Measurements from ENCODE around the gene ADGRL2. TPM values are rescaled to one million over a fixed set of nuclear protein-coding genes. Genes with fewer than 3 reads are reported as not detected.

Gene ADGRL2
- total RNA-seq, 1 donor from 2014 or later, result 70.8 TPM

GRCh38 chr1:81998165-81998564 is 197.4 kb downstream of the ADGRL2 start:
- no peak overlapping the region for H3K27ac Mint-ChIP-seq
- no peaks in the 10 kb centered on the region for H3K27me3 Mint-ChIP-seq
- peaks cover 8% of the 10 kb centered on the region for H3K4me1 Mint-ChIP-seq (ENCODE audit: low read depth)

GRCh38 chr1:81999364-81999763 is 198.6 kb downstream of the ADGRL2 start:
- H3K27ac Mint-ChIP-seq, result no peak overlapping the region
- no peak for DNase-seq (ENCODE audit: low spot score, unreplicated experiment)
- H3K27me3 Mint-ChIP-seq, result no peaks in the 10 kb centered on the region
- peaks cover 8% of the 10 kb centered on the region for H3K4me1 Mint-ChIP-seq (ENCODE audit: low read depth)
- no peak for TF ChIP-seq CTCF (IDR thresholded peaks at IDR 0.05; ENCODE audit: unreplicated experiment)
- peaks cover 1% of the 10 kb centered on the region for H3K36me3 Mint-ChIP-seq (ENCODE audit: insufficient read depth)
- H3K4me3 Mint-ChIP-seq (ENCODE audit: low read depth), result no peak overlapping the region
- H3K9me3 Mint-ChIP-seq (ENCODE audit: low read depth), result no peaks in the 10 kb centered on the region

More at GRCh38 chr1:81998165-81998564, 197.4 kb downstream of the ADGRL2 start:
- Mint-ChIP-seq H3K9me3 (ENCODE audit: low read depth) (no peaks in the 10 kb centered on the region), H3K4me3 (ENCODE audit: low read depth) (no peak overlapping the region), H3K36me3 (ENCODE audit: insufficient read depth) (peaks cover 1% of the 10 kb centered on the region)
- TF ChIP-seq CTCF (IDR thresholded peaks at IDR 0.05; ENCODE audit: unreplicated experiment), result no peak
- no peak for DNase-seq (ENCODE audit: low spot score, unreplicated experiment)

- H3K27me3 Mint-ChIP-seq, result no peaks in the 10 kb centered on the region
- H3K27ac Mint-ChIP-seq, result no peak overlapping the region
- peaks cover 8% of the 10 kb centered on the region for H3K4me1 Mint-ChIP-seq (ENCODE audit: low read depth)
- no peak for TF ChIP-seq CTCF (IDR thresholded peaks at IDR 0.05; ENCODE audit: unreplicated experiment)
- H3K36me3 Mint-ChIP-seq (ENCODE audit: insufficient read depth), result no peaks in the 10 kb centered on the region
- no peaks in the 10 kb centered on the region for H3K9me3 Mint-ChIP-seq (ENCODE audit: low read depth)
- H3K4me3 Mint-ChIP-seq (ENCODE audit: low read depth), result no peak overlapping the region
- DNase-seq (ENCODE audit: low spot score, unreplicated experiment), result no peak
These were observed 199.5 kb downstream of the ADGRL2 start for GRCh38 chr1:82000221-82000620.

- no peaks in the 10 kb centered on the region for H3K9me3 Mint-ChIP-seq (ENCODE audit: low read depth)
- no peaks in the 10 kb centered on the region for H3K36me3 Mint-ChIP-seq (ENCODE audit: insufficient read depth)
- no peak for TF ChIP-seq CTCF (IDR thresholded peaks at IDR 0.05; ENCODE audit: unreplicated experiment)
- peaks cover 5% of the 10 kb centered on the region for H3K4me1 Mint-ChIP-seq (ENCODE audit: low read depth)
- no peaks in the 10 kb centered on the region for H3K27me3 Mint-ChIP-seq
- no peak overlapping the region for H3K27ac Mint-ChIP-seq
- no peak overlapping the region for H3K4me3 Mint-ChIP-seq (ENCODE audit: low read depth)
- DNase-seq (ENCODE audit: low spot score, unreplicated experiment), result no peak
These were observed 200.6 kb downstream of the ADGRL2 start for GRCh38 chr1:82001345-82001744.

GRCh38 chr1:82007804-82008203 is 207.1 kb downstream of the ADGRL2 start:
- Mint-ChIP-seq H3K27ac (no peak overlapping the region), H3K27me3 (peaks cover 3% of the 10 kb centered on the region), H3K4me1 (ENCODE audit: low read depth) (peaks cover 1% of the 10 kb centered on the region), H3K36me3 (ENCODE audit: insufficient read depth) (no peaks in the 10 kb centered on the region), H3K9me3 (ENCODE audit: low read depth) (no peaks in the 10 kb centered on the region), H3K4me3 (ENCODE audit: low read depth) (no peak overlapping the region)
- no peak for DNase-seq (ENCODE audit: low spot score, unreplicated experiment)
- TF ChIP-seq CTCF (IDR thresholded peaks at IDR 0.05; ENCODE audit: unreplicated experiment), result no peak
